Kidney epithelial cell (primary cell): ENCODE measurements around the gene PIK3R1. TPM values are rescaled to one million over a fixed set of nuclear protein-coding genes. Genes with fewer than 3 reads are reported as not detected.

Source experiments
- DNase-seq: peaks from one replicate; pipeline ENCODE4 v3.0.0-alpha.2; 2010; ENCODE audit warnings: low read depth
- H3K27me3 ChIP-seq: 2 replicates; pipeline ENCODE4 v1.6.0; 2011; ENCODE audit warnings: low read length; ENCODE audit not compliant: control insufficient read depth, insufficient read depth
- H3K36me3 ChIP-seq: 2 replicates; pipeline ENCODE4 v1.5.1; 2011; ENCODE audit warnings: low read length; ENCODE audit not compliant: control insufficient read depth, insufficient read depth
- H3K4me3 ChIP-seq: 2 replicates; pipeline ENCODE4 v1.5.1; 2011; ENCODE audit warnings: low read depth, mild to moderate bottlenecking, control low read depth, low read length
- total RNA-seq: library from RNA; depleted of rRNA; stranded (reverse); fragments of >200 nt; gene quantifications from 2 replicates; pipeline ENCODE4 v1.2.3, GENCODE V29; 2015
- TF ChIP-seq, protein P1 (sequence below): IDR thresholded peaks from 2 replicates; pipeline ENCODE4 v1.5.1; 2011; ENCODE audit warnings: mild to moderate bottlenecking, moderate library complexity, low read length, control low read depth, inconsistent platforms; ENCODE audit not compliant: insufficient read depth, poor library complexity, severe bottlenecking

Gene PIK3R1
- total RNA-seq, 1 donor from 2014 or later: 21.1 TPM

DNA sequence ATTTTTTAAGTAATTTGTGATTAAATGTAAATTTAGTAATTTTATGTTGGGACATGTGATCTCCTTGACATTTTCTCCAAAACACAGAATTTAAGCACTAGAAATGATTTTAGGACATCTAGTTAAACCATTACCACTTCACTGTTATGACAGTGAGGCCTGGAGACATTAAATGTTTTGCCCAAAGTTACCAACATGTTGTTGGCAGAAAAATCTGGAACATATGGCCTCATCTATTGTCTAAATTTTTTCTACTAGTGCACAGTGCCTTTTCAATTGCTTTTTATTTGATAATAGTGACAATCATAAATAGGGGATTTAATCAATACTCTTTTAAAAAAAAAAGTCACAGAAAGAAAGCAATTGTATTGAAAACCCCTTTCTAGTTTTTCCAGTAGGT lies 45.6 kb downstream of the PIK3R1 start:
- no peak for DNase-seq
- Histone ChIP-seq H3K4me3 (no peak overlapping the region), H3K27me3 (no peaks in the 10 kb centered on the region), H3K36me3 (no peaks in the 10 kb centered on the region)
- TF ChIP-seq, protein P1, sequence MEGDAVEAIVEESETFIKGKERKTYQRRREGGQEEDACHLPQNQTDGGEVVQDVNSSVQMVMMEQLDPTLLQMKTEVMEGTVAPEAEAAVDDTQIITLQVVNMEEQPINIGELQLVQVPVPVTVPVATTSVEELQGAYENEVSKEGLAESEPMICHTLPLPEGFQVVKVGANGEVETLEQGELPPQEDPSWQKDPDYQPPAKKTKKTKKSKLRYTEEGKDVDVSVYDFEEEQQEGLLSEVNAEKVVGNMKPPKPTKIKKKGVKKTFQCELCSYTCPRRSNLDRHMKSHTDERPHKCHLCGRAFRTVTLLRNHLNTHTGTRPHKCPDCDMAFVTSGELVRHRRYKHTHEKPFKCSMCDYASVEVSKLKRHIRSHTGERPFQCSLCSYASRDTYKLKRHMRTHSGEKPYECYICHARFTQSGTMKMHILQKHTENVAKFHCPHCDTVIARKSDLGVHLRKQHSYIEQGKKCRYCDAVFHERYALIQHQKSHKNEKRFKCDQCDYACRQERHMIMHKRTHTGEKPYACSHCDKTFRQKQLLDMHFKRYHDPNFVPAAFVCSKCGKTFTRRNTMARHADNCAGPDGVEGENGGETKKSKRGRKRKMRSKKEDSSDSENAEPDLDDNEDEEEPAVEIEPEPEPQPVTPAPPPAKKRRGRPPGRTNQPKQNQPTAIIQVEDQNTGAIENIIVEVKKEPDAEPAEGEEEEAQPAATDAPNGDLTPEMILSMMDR: no peak

DNA sequence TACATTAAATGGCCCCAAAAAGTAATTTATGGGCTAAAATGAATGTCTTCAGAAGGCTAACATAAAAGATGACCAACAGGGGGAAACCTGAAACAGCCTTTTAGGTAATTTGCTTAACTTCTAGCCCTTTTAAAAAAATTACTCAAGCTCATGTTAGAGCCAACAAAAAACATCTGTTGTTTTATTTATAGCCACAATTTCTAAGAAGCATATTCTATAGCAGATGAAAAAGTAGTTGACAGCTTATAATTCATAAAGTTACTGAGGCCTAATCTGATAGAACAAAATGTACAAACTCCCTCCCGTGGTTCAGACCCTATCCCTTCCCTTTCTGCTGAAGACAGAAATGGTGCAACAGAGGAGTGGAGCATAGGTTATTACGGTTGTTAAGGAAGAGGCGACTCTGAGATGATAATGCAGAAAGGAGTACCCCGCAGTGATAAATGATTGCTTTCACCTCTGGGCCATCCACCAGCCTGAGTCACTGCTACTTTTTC lies 46.1 kb downstream of the PIK3R1 start:
- no peak overlapping the region for H3K4me3 ChIP-seq
- H3K27me3 ChIP-seq: no peaks in the 10 kb centered on the region
- no peak for DNase-seq
- no peaks in the 10 kb centered on the region for H3K36me3 ChIP-seq
- TF ChIP-seq, protein P1: peak; percentile 2

DNA sequence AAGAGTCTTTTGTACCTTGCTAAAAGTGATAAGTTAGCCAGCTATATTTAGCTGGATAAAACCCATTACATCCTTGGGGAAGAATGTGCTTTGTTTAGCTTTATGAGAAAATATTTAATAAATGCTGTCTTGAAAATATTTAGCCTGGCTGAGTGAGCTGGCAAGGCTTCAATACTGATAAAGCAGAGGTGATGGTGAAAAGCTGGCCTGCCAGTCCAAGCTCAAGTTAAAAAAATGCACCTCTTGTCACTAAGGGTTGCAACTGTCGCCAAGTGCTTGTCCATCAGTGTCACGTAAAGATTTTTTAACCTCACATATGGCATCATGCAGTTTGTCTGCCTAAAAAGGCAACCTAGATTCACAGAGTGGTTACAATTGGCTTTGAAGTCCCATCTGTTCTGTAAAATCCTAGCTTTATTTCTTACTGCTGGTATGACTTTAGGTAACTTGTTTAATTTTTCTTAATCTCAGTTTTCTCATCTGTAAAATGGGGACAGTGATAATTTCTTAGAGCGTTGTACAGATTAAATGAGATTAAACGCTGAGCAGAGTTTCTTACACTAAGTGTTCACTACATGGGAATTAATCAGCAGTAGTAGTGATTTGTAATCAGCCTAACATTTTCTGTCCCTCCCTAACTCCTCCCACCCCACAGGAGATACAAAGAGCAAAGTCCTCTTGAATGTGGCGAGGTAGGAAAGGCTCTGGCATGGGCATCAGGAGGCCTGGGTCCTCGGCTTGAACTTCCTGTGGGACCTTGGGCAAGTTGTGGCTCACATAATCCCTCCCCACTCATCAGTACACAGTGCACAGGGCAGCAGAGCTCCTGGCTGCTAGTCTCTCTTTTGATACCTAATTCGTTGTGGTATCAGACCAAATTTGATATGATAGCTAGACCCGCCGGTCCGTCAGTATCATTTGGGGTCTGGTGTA lies 48.7 kb downstream of the PIK3R1 start:
- no peak overlapping the region for H3K4me3 ChIP-seq
- TF ChIP-seq, protein P1: no peak
- H3K27me3 ChIP-seq: no peaks in the 10 kb centered on the region
- H3K36me3 ChIP-seq: no peaks in the 10 kb centered on the region
- DNase-seq: no peak

DNA sequence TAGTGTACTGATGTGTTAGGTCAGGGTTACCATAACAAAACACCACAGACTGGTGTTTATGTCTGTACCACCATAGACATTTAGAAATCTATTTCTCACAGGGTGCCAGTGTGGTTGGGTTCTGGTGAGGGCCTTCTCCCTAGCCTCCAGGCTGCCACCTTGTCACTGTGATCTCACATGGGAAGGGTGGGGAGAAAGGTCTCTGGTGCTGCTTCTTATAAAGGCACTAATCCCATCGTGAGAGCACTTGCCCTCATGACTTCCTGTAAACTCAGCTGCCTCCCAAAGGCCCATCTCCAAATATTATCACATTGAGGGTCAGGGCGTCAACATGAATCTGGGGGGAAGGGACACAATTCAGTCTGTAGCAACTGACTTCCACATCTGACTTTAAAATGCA lies 49.8 kb downstream of the PIK3R1 start:
- Histone ChIP-seq H3K27me3 (no peaks in the 10 kb centered on the region), H3K4me3 (no peak overlapping the region), H3K36me3 (no peaks in the 10 kb centered on the region)
- DNase-seq: no peak
- TF ChIP-seq, protein P1: no peak

DNA sequence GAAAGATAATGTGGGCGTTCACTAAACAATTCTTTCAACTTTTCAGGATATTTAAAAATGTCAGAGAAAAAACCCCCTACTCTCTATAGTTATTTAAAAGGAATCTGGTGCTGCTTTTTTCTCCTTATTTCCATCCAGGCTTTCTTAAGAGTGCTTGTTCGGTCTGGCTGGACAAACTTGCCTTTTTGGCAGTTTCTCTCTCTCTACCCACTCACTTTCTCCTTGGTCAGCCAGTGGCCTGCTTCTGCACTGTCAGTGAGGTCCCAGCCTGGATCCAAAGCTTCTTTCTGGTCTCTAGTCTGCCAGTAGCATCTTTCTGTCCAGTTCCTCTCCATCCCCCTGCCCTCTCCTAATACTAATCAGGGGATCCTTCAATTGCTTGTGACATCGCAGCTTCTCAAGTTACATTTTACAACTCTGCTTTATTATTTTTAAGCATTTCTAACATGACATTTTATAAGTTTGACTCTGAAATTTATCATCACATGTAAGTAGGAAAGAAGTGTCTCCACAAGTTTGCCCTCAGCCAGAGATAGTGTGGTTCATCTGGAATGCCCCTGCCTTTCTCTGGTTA lies 50.4 kb downstream of the PIK3R1 start:
- Histone ChIP-seq H3K36me3 (no peaks in the 10 kb centered on the region), H3K4me3 (no peak overlapping the region), H3K27me3 (no peaks in the 10 kb centered on the region)
- TF ChIP-seq, protein P1: no peak
- no peak for DNase-seq
